ENCODE results near the gene ENO2. TPM values are rescaled to one million over a fixed set of nuclear protein-coding genes. Genes with fewer than 3 reads are reported as not detected.
"Not testable (repeated sequence)": the region's sequence is repeated elsewhere in the genome, so short reads cannot be mapped to it uniquely, and the experiment has no call there.

ENO2 gene
- total RNA-seq (10 to 100 TPM; 29.6 to 42.1 (median 35.8) TPM), polyA plus RNA-seq (17.8 TPM)
- long read RNA-seq, donor 1, transcript ENO2-211 (12 exons, 2,549 nt) = minor isoform, 12 of 101 reads
- long read RNA-seq, donor 1, transcript ENO2-201 (12 exons, 2,423 nt) = major isoform, 75 of 101 reads
- long read RNA-seq, donor 1, partial matches to known transcripts = 8 of 101 reads
- long read RNA-seq, donor 1, other reads (novel, unspliced or antisense) = 3 of 101 reads
- long read RNA-seq, donor 2, transcript ENO2-211 (12 exons, 2,549 nt) = minor isoform, 5 of 58 reads
- long read RNA-seq, donor 2, transcript ENO2-201 (12 exons, 2,423 nt) = major isoform, 39 of 58 reads
- long read RNA-seq, donor 2, partial matches to known transcripts = 4 of 58 reads
- long read RNA-seq, donor 2, other reads (novel, unspliced or antisense) = 6 of 58 reads
- long read RNA-seq, donor 3, transcript ENO2-211 (12 exons, 2,549 nt) = minor isoform, 18 of 196 reads
- long read RNA-seq, donor 3, transcript ENO2-201 (12 exons, 2,423 nt) = major isoform, 155 of 196 reads
- long read RNA-seq, donor 3, partial matches to known transcripts = 11 of 196 reads
- long read RNA-seq, donor 3, other reads (novel, unspliced or antisense) = 10 of 196 reads
- long read RNA-seq, donor 4, transcript ENO2-211 (12 exons, 2,549 nt) = minor isoform, 6 of 82 reads
- long read RNA-seq, donor 4, transcript ENO2-201 (12 exons, 2,423 nt) = major isoform, 63 of 82 reads
- long read RNA-seq, donor 4, partial matches to known transcripts = 5 of 82 reads
- long read RNA-seq, donor 4, other reads (novel, unspliced or antisense) = 7 of 82 reads

DNA sequence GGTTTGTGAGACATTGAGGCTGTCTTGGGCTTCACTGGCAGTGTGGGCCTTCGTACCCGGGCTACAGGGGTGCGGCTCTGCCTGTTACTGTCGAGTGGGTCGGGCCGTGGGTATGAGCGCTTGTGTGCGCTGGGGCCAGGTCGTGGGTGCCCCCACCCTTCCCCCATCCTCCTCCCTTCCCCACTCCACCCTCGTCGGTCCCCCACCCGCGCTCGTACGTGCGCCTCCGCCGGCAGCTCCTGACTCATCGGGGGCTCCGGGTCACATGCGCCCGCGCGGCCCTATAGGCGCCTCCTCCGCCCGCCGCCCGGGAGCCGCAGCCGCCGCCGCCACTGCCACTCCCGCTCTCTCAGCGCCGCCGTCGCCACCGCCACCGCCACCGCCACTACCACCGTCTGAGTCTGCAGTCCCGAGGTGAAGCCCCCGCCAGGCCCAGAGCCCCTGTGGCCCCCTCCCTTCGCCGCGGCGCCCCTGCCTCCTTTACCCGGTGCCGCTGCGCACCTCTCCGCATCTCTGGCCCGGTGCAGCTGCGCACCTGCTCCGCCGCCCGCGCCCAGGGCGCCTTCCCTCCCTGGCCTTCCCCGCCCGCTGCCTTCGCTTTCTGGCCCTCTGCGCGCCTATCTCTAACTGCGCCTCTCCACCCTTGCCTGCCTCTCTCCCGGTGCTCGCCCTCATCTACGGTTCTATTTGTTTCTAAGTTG lies at the start of gene ENO2:
Gene ENO2 (plus strand): TSS at position 335 of the 701 bp plus-strand sequence. CDS start 1,253 bp downstream, outside the sequence.
- Histone ChIP-seq H3K9me3 (ENCODE audit: control insufficient read depth, low read length) (no peaks in the 10 kb centered on the region), H3K27ac (ENCODE audit: low read length) (peak within 1 kb of the TSS; percentile 54), H3K4me3 (ENCODE audit: low read length) (peak within 1 kb of the TSS; percentile 91), H3K27me3 (ENCODE audit: control insufficient read depth, insufficient read depth) (no peaks in the 10 kb centered on the region), H3K4me1 (ENCODE audit: control insufficient read depth, insufficient read depth, low read length) (no peaks in the 10 kb centered on the region)
- under 1% methylated on average over 68 of the region's 68 CpGs for WGBS
- intact Hi-C loops (cut with DNase I) = no loop called here
- ATAC-seq (peak; percentile 89 to 92), DNase-seq (peak; percentile 87 to 93 (median 92))

GRCh38 chr12:6865307-6865706 lies 49.1 kb upstream of the ENO2 start:
- H3K4me1 ChIP-seq (ENCODE audit: control insufficient read depth, insufficient read depth, low read length); ATAC-seq; H3K27ac ChIP-seq (ENCODE audit: low read length); intact Hi-C loops (cut with DNase I); H3K27me3 ChIP-seq (ENCODE audit: control insufficient read depth, insufficient read depth); H3K9me3 ChIP-seq (ENCODE audit: control insufficient read depth, low read length); H3K4me3 ChIP-seq (ENCODE audit: low read length): not testable (repeated sequence)
- DNase-seq = peak in 1 of 3 donors; percentile 20
- WGBS = 93% methylated on average over 5 of the region's 5 CpGs

GRCh38 chr12:6866163-6866919 lies 48.0 kb upstream of the ENO2 start:
- WGBS = 78% methylated on average over 19 of the region's 19 CpGs
- DNase-seq (peak; percentile 42 to 76 (median 65)), ATAC-seq (no peak)
- Histone ChIP-seq H3K27ac (ENCODE audit: low read length) (peak overlapping the region; percentile 88), H3K9me3 (ENCODE audit: control insufficient read depth, low read length) (no peaks in the 10 kb centered on the region), H3K4me1 (ENCODE audit: control insufficient read depth, insufficient read depth, low read length) (peaks cover 2% of the 10 kb centered on the region), H3K4me3 (ENCODE audit: low read length) (no peak overlapping the region), H3K27me3 (ENCODE audit: control insufficient read depth, insufficient read depth) (no peaks in the 10 kb centered on the region)
- intact Hi-C loops (cut with DNase I) = no loop called here

- Histone ChIP-seq H3K9me3 (ENCODE audit: control insufficient read depth, low read length) (no peaks in the 10 kb centered on the region), H3K4me1 (ENCODE audit: control insufficient read depth, insufficient read depth, low read length) (peaks cover 2% of the 10 kb centered on the region), H3K4me3 (ENCODE audit: low read length) (peak overlapping the region; percentile 47), H3K27ac (ENCODE audit: low read length) (peak overlapping the region; percentile 88), H3K27me3 (ENCODE audit: control insufficient read depth, insufficient read depth) (no peaks in the 10 kb centered on the region)
- intact Hi-C loops (cut with DNase I) = no loop called here
- peak; percentile 8 for ATAC-seq
- 3% methylated on average over 33 of the region's 33 CpGs for WGBS
- no peak for DNase-seq
Measured at GRCh38 chr12:6866920-6867412, 47.4 kb upstream of the ENO2 start.

DNA sequence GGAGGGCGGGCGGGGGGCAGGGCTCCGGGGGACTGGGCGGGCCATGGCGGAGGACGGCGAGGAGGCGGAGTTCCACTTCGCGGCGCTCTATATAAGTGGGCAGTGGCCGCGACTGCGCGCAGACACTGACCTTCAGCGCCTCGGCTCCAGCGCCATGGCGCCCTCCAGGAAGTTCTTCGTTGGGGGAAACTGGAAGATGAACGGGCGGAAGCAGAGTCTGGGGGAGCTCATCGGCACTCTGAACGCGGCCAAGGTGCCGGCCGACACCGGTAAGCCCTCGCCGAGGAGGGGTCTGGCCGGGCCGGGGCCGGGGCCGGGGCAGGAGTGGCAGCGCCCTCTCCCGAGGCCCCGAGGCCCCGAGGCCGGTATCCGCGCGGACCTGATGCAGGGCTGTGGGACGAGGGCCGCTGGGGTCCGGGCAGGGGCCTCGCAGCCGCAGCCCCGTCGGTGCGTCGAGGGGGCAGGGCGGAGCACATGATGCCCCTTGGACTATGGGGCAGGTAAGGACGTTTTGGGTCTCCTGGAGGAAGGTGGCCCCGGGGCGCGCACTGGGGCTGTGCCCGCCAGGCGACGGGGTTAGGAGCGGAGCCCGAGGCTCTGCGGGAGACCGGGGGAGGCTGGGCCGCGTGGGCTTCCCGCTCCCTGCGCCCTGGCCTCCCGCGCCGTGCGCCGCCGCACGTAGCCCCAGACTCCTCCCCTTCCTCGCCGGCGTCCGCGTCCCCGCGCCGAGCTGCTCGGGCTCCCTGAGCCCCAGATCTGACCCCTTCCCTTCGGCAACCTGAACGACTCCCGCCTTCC lies 46.8 kb upstream of the ENO2 start, which contains the start of gene TPI1:
Gene TPI1 (plus strand): TSS at position 119 of the 798 bp plus-strand sequence. CDS start 36 bp downstream, at position 155.
- ATAC-seq (peak; percentile 84 to 86), DNase-seq (peak; percentile 88 to 95 (median 94))
- Histone ChIP-seq H3K27ac (ENCODE audit: low read length) (peak within 1 kb of the TSS; percentile 94), H3K27me3 (ENCODE audit: control insufficient read depth, insufficient read depth) (no peaks in the 10 kb centered on the region), H3K4me3 (ENCODE audit: low read length) (peak within 1 kb of the TSS; percentile 60), H3K4me1 (ENCODE audit: control insufficient read depth, insufficient read depth, low read length) (peaks cover 2% of the 10 kb centered on the region), H3K9me3 (ENCODE audit: control insufficient read depth, low read length) (no peaks in the 10 kb centered on the region)
- intact Hi-C loops (cut with DNase I) = loop anchor here in 1 of 4 donors (2.0 kb wide), 1 partner anchor 71 kb away; no protein-coding TSS in a partner anchor
- WGBS = under 1% methylated on average over 86 of the region's 86 CpGs

DNA sequence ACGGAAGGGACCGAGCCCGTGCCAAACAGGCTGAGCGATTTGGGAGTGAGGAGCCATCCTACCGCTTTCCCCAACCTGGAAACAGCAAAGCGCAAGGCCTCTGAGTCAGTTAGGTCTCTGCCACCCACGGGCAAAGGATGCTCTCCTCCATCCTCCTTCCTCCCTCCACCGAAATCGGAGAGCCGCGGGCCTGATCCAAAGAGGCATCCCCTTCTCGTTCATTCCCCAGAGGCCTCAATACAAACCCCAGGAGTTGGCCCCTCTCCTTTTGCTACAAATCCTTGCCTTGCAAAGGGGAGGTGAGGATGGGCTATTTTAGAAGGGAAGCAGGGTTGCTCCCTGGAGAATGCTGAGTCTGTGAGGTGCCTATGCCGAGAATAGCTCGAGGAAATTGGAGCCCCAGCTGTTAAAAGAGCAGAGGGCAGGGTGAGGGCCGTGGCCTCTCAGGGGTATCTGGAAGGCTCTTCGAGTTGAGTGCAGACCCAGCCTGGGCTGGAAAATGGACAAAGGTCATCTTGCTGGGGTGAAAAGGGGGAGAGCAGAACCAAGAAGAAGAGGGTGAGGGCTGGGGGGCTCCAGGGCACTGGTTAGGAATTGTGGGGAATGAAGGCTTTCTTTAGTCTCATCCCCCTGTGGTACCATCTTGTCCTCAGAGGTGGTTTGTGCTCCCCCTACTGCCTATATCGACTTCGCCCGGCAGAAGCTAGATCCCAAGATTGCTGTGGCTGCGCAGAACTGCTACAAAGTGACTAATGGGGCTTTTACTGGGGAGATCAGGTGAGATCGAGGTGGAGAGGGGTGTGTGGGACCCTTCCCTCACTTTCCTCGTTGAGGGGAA lies 46.0 kb upstream of the ENO2 start:
- Histone ChIP-seq H3K27me3 (ENCODE audit: control insufficient read depth, insufficient read depth) (no peaks in the 10 kb centered on the region), H3K4me3 (ENCODE audit: low read length) (peak overlapping the region; percentile 60), H3K9me3 (ENCODE audit: control insufficient read depth, low read length) (no peaks in the 10 kb centered on the region), H3K4me1 (ENCODE audit: control insufficient read depth, insufficient read depth, low read length) (peaks cover 2% of the 10 kb centered on the region), H3K27ac (ENCODE audit: low read length) (peak overlapping the region; percentile 94)
- 9% methylated on average over 22 of the region's 22 CpGs for WGBS
- ATAC-seq (no peak), DNase-seq (peak in 1 of 3 donors; percentile 42)
- intact Hi-C loops (cut with DNase I) = loop anchor here in 1 of 4 donors (2.0 kb wide), 1 partner anchor 70 kb away; no protein-coding TSS in a partner anchor

DNA sequence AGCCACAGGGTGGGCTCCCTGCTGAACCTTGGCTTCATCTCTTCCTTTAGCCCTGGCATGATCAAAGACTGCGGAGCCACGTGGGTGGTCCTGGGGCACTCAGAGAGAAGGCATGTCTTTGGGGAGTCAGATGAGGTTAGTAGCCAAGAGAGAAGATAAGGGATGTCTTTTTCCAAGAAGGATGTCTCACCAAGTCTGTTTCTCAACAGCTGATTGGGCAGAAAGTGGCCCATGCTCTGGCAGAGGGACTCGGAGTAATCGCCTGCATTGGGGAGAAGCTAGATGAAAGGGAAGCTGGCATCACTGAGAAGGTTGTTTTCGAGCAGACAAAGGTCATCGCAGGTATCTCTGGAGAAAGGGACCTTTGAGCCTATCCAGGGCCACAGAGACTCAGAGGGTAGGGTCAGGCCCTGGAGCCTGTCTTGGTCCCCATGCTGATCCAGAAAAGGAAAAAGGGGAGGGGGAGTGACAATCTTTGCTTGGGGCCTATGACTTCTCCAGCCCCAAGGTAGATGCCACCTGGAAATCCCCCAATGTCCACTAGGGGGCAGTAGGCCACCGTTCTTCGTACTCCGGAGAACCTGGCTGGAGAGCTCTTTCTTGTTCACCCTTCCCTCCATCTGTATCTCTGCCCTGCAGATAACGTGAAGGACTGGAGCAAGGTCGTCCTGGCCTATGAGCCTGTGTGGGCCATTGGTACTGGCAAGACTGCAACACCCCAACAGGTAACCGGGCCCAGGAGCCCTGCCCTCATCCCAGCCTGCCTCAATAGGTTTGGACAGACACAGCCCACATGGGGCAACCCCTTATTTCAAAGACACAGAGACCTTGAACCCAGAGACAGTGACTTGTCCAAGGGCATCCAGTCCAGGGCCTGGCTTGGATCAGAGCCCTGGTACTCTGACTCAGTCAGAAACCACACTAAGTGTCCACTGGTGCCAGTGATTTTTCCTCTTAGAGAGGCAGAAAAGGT lies 45.0 kb upstream of the ENO2 start:
- H3K9me3 ChIP-seq (ENCODE audit: control insufficient read depth, low read length) = no peaks in the 10 kb centered on the region
- 29% methylated on average over 12 of the region's 12 CpGs for WGBS
- DNase-seq = peak; percentile 67 to 89 (median 83)
- intact Hi-C loops (cut with DNase I) = loop anchor here in 1 of 4 donors (2.0 kb wide), 1 partner anchor 69 kb away; no protein-coding TSS in a partner anchor
- no peak overlapping the region for H3K4me3 ChIP-seq (ENCODE audit: low read length)
- no peak for ATAC-seq
- no peaks in the 10 kb centered on the region for H3K27me3 ChIP-seq (ENCODE audit: control insufficient read depth, insufficient read depth)
- peaks cover 2% of the 10 kb centered on the region for H3K4me1 ChIP-seq (ENCODE audit: control insufficient read depth, insufficient read depth, low read length)
- H3K27ac ChIP-seq (ENCODE audit: low read length) = peak overlapping the region; percentile 25

- intact Hi-C loops (cut with DNase I); H3K4me3 ChIP-seq (ENCODE audit: low read length); H3K4me1 ChIP-seq (ENCODE audit: control insufficient read depth, insufficient read depth, low read length); H3K27ac ChIP-seq (ENCODE audit: low read length); ATAC-seq; DNase-seq; H3K9me3 ChIP-seq (ENCODE audit: control insufficient read depth, low read length); H3K27me3 ChIP-seq (ENCODE audit: control insufficient read depth, insufficient read depth): not testable (repeated sequence)
- 61% methylated on average over 4 of the region's 4 CpGs for WGBS
Measured at GRCh38 chr12:6870304-6870703, 44.1 kb upstream of the ENO2 start.
